GM23248 (cell line): ENCODE measurements around the gene TP63. TPM values are rescaled to one million over a fixed set of nuclear protein-coding genes. Genes with fewer than 3 reads are reported as not detected.
A peak's percentile ranks its signal among the peaks of the same experiment; 100 is the strongest.

Experiments
- DNase-seq: peaks from one replicate; pipeline ENCODE4 v3.0.0-alpha.2; 2015
- H2AFZ ChIP-seq: fragments of 200-600 bp; sonication (generic); 2 replicates; pipeline ENCODE4 v1.6.1; 2016; ENCODE audit warnings: antibody characterized with exemption
- H3F3A ChIP-seq: fragments of 200-600 bp; sonication (generic); 2 replicates; pipeline ENCODE4 v1.6.1; 2016; ENCODE audit warnings: mild to moderate bottlenecking, antibody characterized with exemption, mixed run types; ENCODE audit not compliant: insufficient read depth
- H3K27ac ChIP-seq: fragments of 200-600 bp; sonication (generic); 2 replicates; pipeline ENCODE4 v1.5.1; 2016; ENCODE audit warnings: mild to moderate bottlenecking
- H3K27me3 ChIP-seq: fragments of 200-600 bp; sonication (generic); replicated peaks from 2 replicates; pipeline ENCODE4 v1.6.1; 2016; ENCODE audit warnings: mild to moderate bottlenecking; ENCODE audit not compliant: insufficient read depth
- H3K36me3 ChIP-seq: fragments of 200-600 bp; sonication (generic); 2 replicates; pipeline ENCODE4 v1.6.1; 2016; ENCODE audit warnings: low read depth, mild to moderate bottlenecking
- H3K4me1 ChIP-seq: fragments of 200-600 bp; sonication (generic); 2 replicates; pipeline ENCODE4 v1.6.1; 2016; ENCODE audit warnings: mild to moderate bottlenecking; ENCODE audit not compliant: insufficient read depth
- H3K4me2 ChIP-seq: fragments of 200-600 bp; sonication (generic); one replicate; pipeline ENCODE4 v1.6.1; 2016; ENCODE audit warnings: mild to moderate bottlenecking; ENCODE audit not compliant: unreplicated experiment
- H3K4me3 ChIP-seq: fragments of 200-600 bp; sonication (generic); 2 replicates; pipeline ENCODE4 v1.5.1; 2016; ENCODE audit warnings: mild to moderate bottlenecking
- H3K79me2 ChIP-seq: fragments of 200-600 bp; sonication (generic); 2 replicates; pipeline ENCODE4 v1.6.1; 2016; ENCODE audit warnings: mild to moderate bottlenecking; ENCODE audit not compliant: insufficient read depth
- H3K9ac ChIP-seq: fragments of 200-600 bp; sonication (generic); 2 replicates; pipeline ENCODE4 v1.6.1; 2016; ENCODE audit warnings: mild to moderate bottlenecking
- H3K9me2 ChIP-seq: fragments of 200-600 bp; sonication (generic); 2 replicates; pipeline ENCODE4 v1.6.1; 2016; ENCODE audit warnings: mixed run types, mild to moderate bottlenecking, moderate library complexity; ENCODE audit not compliant: insufficient read depth
- H3K9me3 ChIP-seq: fragments of 200-600 bp; sonication (generic); one replicate; pipeline ENCODE4 v1.6.1; 2017; ENCODE audit warnings: low read depth
- H4K20me1 ChIP-seq: fragments of 200-600 bp; sonication (generic); 2 replicates; pipeline ENCODE4 v1.6.0; 2016; ENCODE audit not compliant: insufficient read depth
- EZH2 ChIP-seq: fragments of 200-600 bp; sonication (generic); IDR thresholded peaks from 2 replicates; pipeline ENCODE4 v1.6.1; 2018; ENCODE audit warnings: antibody characterized with exemption, mild to moderate bottlenecking; ENCODE audit not compliant: insufficient read depth, poor library complexity, severe bottlenecking
- EZH2phosphoT487 ChIP-seq: fragments of 200-600 bp; sonication (generic); IDR thresholded peaks from 2 replicates; pipeline ENCODE4 v1.6.1; 2018; ENCODE audit warnings: antibody characterized with exemption, moderate library complexity, mild to moderate bottlenecking, low read depth; ENCODE audit not compliant: insufficient read depth
- WGBS, 2 experiments: methylation state at CpG; one replicate each; pipeline ENCODE4 v1.1.6; 2015 to 2017; ENCODE audit warnings: low lambda C conversion rate in 2 of 2, low coverage in 1 of 2; ENCODE audit errors: missing lambda C conversion rate in 2 of 2; 5-methylcytosine and 5-hydroxymethylcytosine counted together
- in situ Hi-C: fragments of 300-500 bp; cut with MboI; formaldehyde crosslinking; loops from 2 replicates; pipeline ENCODE4 v1.15.0; 2020
- polyA plus RNA-seq: library from polyadenylated mRNA; unstranded; fragments of >200 nt; fragmentation: Nextera tagmentation; extraction: Ambion mirVana; gene quantifications from 2 replicates; pipeline ENCODE4 v1.2.1, GENCODE V29; 2016
- total RNA-seq: library from RNA; depleted of rRNA; stranded (reverse); fragments of >200 nt; shearing (Covaris generic); gene quantifications from 2 replicates; pipeline ENCODE4 v1.2.3, GENCODE V29; 2014

TP63 gene
- total and polyA plus RNA-seq, 2 experiments from 2014 or later = not detected

GRCh38 chr3:189780546-189781270 is 149.5 kb downstream of the TP63 start:
- Histone ChIP-seq H2AFZ (no peak overlapping the region), H3K4me1 (no peaks in the 10 kb centered on the region), H3K27me3 (no peaks in the 10 kb centered on the region), H3F3A (no peaks in the 10 kb centered on the region), H3K4me2 (no peak overlapping the region), H3K9me2 (no peaks in the 10 kb centered on the region), H3K9me3 (no peaks in the 10 kb centered on the region), H3K36me3 (no peaks in the 10 kb centered on the region), H4K20me1 (no peaks in the 10 kb centered on the region), H3K27ac (no peak overlapping the region), H3K4me3 (no peak overlapping the region), H3K79me2 (no peaks in the 10 kb centered on the region), H3K9ac (no peak overlapping the region)
- TF ChIP-seq EZH2phosphoT487 (no peak), EZH2 (no peak)
- DNase-seq = no peak
- 96% methylated on average over 6 of the region's 6 CpGs for WGBS, 2 experiments
- in situ Hi-C loops = no loop called here

DNA sequence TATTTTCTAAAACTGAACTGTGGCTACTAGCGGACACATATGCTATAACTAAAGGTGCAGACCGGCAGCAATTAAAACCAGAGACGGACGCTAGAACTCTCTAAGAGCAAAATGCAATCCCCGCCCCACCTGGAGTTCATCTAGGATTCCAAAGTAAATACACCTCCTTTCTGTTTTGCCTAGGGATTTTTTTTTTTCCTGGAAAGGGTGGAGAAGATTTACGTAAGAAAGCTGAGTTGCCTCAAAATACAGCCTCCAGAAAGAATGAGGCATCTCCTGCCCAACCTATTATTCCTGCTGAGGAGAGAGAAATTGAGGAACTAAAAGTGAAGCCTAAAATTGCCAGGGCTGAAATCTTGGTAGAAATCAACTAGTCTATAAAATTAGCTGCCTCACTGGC is 150.2 kb downstream of the TP63 start:
- 84 to 88% methylated on average over 6 of the region's 6 CpGs for WGBS, 2 experiments
- DNase-seq = no peak
- H3F3A ChIP-seq = no peaks in the 10 kb centered on the region
- H3K4me2 ChIP-seq = no peak overlapping the region
- no peaks in the 10 kb centered on the region for H3K9me3 ChIP-seq
- H3K36me3 ChIP-seq = no peaks in the 10 kb centered on the region
- H3K4me3 ChIP-seq = no peak overlapping the region
- H3K4me1 ChIP-seq = no peaks in the 10 kb centered on the region
- no peaks in the 10 kb centered on the region for H3K79me2 ChIP-seq
- no peaks in the 10 kb centered on the region for H3K9me2 ChIP-seq
- H3K27me3 ChIP-seq = no peaks in the 10 kb centered on the region
- H2AFZ ChIP-seq = no peak overlapping the region
- no peaks in the 10 kb centered on the region for H4K20me1 ChIP-seq
- in situ Hi-C loops = no loop called here
- H3K9ac ChIP-seq = no peak overlapping the region
- no peak overlapping the region for H3K27ac ChIP-seq
- no peak for TF ChIP-seq EZH2phosphoT487
- no peak for TF ChIP-seq EZH2

- no peaks in the 10 kb centered on the region for H3K27me3 ChIP-seq
- no peaks in the 10 kb centered on the region for H3K79me2 ChIP-seq
- no peaks in the 10 kb centered on the region for H4K20me1 ChIP-seq
- H3K9me3 ChIP-seq = no peaks in the 10 kb centered on the region
- no peak for TF ChIP-seq EZH2phosphoT487
- TF ChIP-seq EZH2 = no peak
- in situ Hi-C loops = no loop called here
- no peaks in the 10 kb centered on the region for H3K9me2 ChIP-seq
- peaks cover 9% of the 10 kb centered on the region for H3K4me1 ChIP-seq
- no peak for DNase-seq
- H3K4me3 ChIP-seq = no peak overlapping the region
- no peaks in the 10 kb centered on the region for H3K36me3 ChIP-seq
- no peak overlapping the region for H2AFZ ChIP-seq
- no peak overlapping the region for H3K9ac ChIP-seq
- 92 to 94% methylated on average over 8 of the region's 8 CpGs for WGBS, 2 experiments
- peaks cover 8% of the 10 kb centered on the region; the same call in 1 of the 2 replicates for H3F3A ChIP-seq
- no peak overlapping the region for H3K27ac ChIP-seq
- no peak overlapping the region for H3K4me2 ChIP-seq
Observed at GRCh38 chr3:189786479-189787064, 155.4 kb downstream of the TP63 start.

GRCh38 chr3:189787191-189787590 is 156.0 kb downstream of the TP63 start:
- WGBS, 2 experiments = 96 to 97% methylated on average over 3 of the region's 3 CpGs
- no peak overlapping the region for H3K9ac ChIP-seq
- peaks cover 8% of the 10 kb centered on the region; the same call in 1 of the 2 replicates for H3F3A ChIP-seq
- H3K9me3 ChIP-seq = no peaks in the 10 kb centered on the region
- H3K9me2 ChIP-seq = no peaks in the 10 kb centered on the region
- no peaks in the 10 kb centered on the region for H3K27me3 ChIP-seq
- H3K4me3 ChIP-seq = no peak overlapping the region
- H3K79me2 ChIP-seq = no peaks in the 10 kb centered on the region
- H2AFZ ChIP-seq = peak overlapping the region; percentile 43; the same call in 1 of the 2 replicates
- H4K20me1 ChIP-seq = no peaks in the 10 kb centered on the region
- H3K36me3 ChIP-seq = no peaks in the 10 kb centered on the region
- in situ Hi-C loops = no loop called here
- peaks cover 9% of the 10 kb centered on the region for H3K4me1 ChIP-seq
- TF ChIP-seq EZH2 (no peak), EZH2phosphoT487 (no peak)
- H3K4me2 ChIP-seq = no peak overlapping the region
- H3K27ac ChIP-seq = no peak overlapping the region
- no peak for DNase-seq
